ENCODE data around the gene AXIN1. TPM values are rescaled to one million over a fixed set of nuclear protein-coding genes. Genes with fewer than 3 reads are reported as not detected.

Gene AXIN1
- total RNA-seq, 1 experiment from 2014 or later = 43.7 TPM

- BruUV-seq (replicated peaks) = no TSS peak
- peaks cover 4% of the 10 kb centered on the region for H3K4me1 Mint-ChIP-seq (ENCODE audit: insufficient read depth, unreplicated experiment)
- TF ChIP-seq CTCF (IDR thresholded peaks at IDR 0.05; ENCODE audit: unreplicated experiment) = no peak
- DNase-seq (ENCODE audit: unreplicated experiment) = no peak
- H3K36me3 Mint-ChIP-seq (ENCODE audit: insufficient read depth, unreplicated experiment) = no peaks in the 10 kb centered on the region
- no peaks in the 10 kb centered on the region for H3K27me3 Mint-ChIP-seq (ENCODE audit: insufficient read depth, unreplicated experiment)
- ChIA-PET POLR2A (no interaction called here), CTCF (interaction anchor here (1.1 kb wide), 1 partner anchor 72 kb away, joined by 6 read pairs; no protein-coding TSS in a partner anchor)
- intact Hi-C loops (cut with micrococcal nuclease) = no loop called here
- H3K9me3 Mint-ChIP-seq (ENCODE audit: unreplicated experiment) = no peaks in the 10 kb centered on the region
- no peak overlapping the region for H3K4me3 Mint-ChIP-seq (ENCODE audit: unreplicated experiment)
- H3K27ac Mint-ChIP-seq (ENCODE audit: low read depth, unreplicated experiment) = no peak overlapping the region
These were observed 72.5 kb downstream of the AXIN1 start for GRCh38 chr16:280005-280460.

DNA sequence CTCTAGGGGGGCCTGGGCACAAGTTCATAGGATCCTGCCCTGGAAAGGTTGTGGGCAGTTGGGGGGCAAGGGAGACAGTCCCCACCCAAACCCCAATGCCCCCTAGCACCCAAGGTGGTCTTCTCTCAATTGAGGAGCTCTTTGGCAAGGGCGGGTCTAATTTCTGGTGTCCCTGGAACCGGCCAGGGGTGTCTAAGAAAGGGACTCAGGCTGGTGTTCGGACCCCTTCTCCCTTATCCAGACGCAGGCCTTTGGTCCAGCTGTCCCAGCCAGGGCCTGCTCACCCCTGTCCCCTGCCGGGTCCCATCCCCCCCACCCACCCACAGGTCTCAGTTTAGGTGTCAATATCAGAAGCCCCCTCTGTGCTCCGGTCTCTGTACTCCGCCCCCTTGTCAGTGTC is 73.0 kb downstream of the AXIN1 start:
- Mint-ChIP-seq H3K36me3 (ENCODE audit: insufficient read depth, unreplicated experiment) (no peaks in the 10 kb centered on the region), H3K27ac (ENCODE audit: low read depth, unreplicated experiment) (no peak overlapping the region), H3K4me3 (ENCODE audit: unreplicated experiment) (no peak overlapping the region), H3K4me1 (ENCODE audit: insufficient read depth, unreplicated experiment) (peaks cover 4% of the 10 kb centered on the region), H3K27me3 (ENCODE audit: insufficient read depth, unreplicated experiment) (no peaks in the 10 kb centered on the region), H3K9me3 (ENCODE audit: unreplicated experiment) (no peaks in the 10 kb centered on the region)
- no peak for TF ChIP-seq CTCF (IDR thresholded peaks at IDR 0.05; ENCODE audit: unreplicated experiment)
- no peak for DNase-seq (ENCODE audit: unreplicated experiment)
- intact Hi-C loops (cut with micrococcal nuclease) = no loop called here
- ChIA-PET CTCF (interaction anchor here (0.6 to 1.1 kb wide), 2 partner anchors 72 to 115 kb away, joined by 3 to 6 read pairs; no protein-coding TSS in a partner anchor), POLR2A (interaction anchor here (1.1 kb wide), 1 partner anchor 44 kb away, joined by 4 read pairs; the partner anchor contains the start of gene FAM234A)
- no TSS peak for BruUV-seq (replicated peaks)

- POLR2A ChIA-PET = interaction anchor here (0.5 to 1.1 kb wide), 2 partner anchors 44 to 198 kb away, joined by 3 to 4 read pairs; partner anchors contain the start of gene FAM234A
- BruUV-seq (replicated peaks) = no TSS peak
- CTCF ChIA-PET = interaction anchor here (0.6 kb wide), 1 partner anchor 115 kb away, joined by 3 read pairs; no protein-coding TSS in a partner anchor
- peaks cover 4% of the 10 kb centered on the region for H3K4me1 Mint-ChIP-seq (ENCODE audit: insufficient read depth, unreplicated experiment)
- no peaks in the 10 kb centered on the region for H3K27me3 Mint-ChIP-seq (ENCODE audit: insufficient read depth, unreplicated experiment)
- intact Hi-C loops (cut with micrococcal nuclease) = no loop called here
- no peak for TF ChIP-seq CTCF (IDR thresholded peaks at IDR 0.05; ENCODE audit: unreplicated experiment)
- no peak overlapping the region for H3K4me3 Mint-ChIP-seq (ENCODE audit: unreplicated experiment)
- H3K9me3 Mint-ChIP-seq (ENCODE audit: unreplicated experiment) = no peaks in the 10 kb centered on the region
- no peaks in the 10 kb centered on the region for H3K36me3 Mint-ChIP-seq (ENCODE audit: insufficient read depth, unreplicated experiment)
- H3K27ac Mint-ChIP-seq (ENCODE audit: low read depth, unreplicated experiment) = no peak overlapping the region
- peak; percentile 54 for DNase-seq (ENCODE audit: unreplicated experiment)
These were observed 73.6 kb downstream of the AXIN1 start for GRCh38 chr16:278863-279366.

- Mint-ChIP-seq H3K4me3 (ENCODE audit: unreplicated experiment) (peak overlapping the region; percentile 36), H3K4me1 (ENCODE audit: insufficient read depth, unreplicated experiment) (peaks cover 4% of the 10 kb centered on the region), H3K36me3 (ENCODE audit: insufficient read depth, unreplicated experiment) (no peaks in the 10 kb centered on the region), H3K27me3 (ENCODE audit: insufficient read depth, unreplicated experiment) (no peaks in the 10 kb centered on the region), H3K27ac (ENCODE audit: low read depth, unreplicated experiment) (no peak overlapping the region), H3K9me3 (ENCODE audit: unreplicated experiment) (no peaks in the 10 kb centered on the region)
- ChIA-PET CTCF (interaction anchor here (0.6 kb wide), 1 partner anchor 59 kb away, joined by 4 read pairs; no protein-coding TSS in a partner anchor), POLR2A (no interaction called here)
- intact Hi-C loops (cut with micrococcal nuclease) = no loop called here
- no peak for TF ChIP-seq CTCF (IDR thresholded peaks at IDR 0.05; ENCODE audit: unreplicated experiment)
- no TSS peak for BruUV-seq (replicated peaks)
- DNase-seq (ENCODE audit: unreplicated experiment) = no peak
These were observed 76.0 kb downstream of the AXIN1 start for GRCh38 chr16:276426-277077.
